Mucosa of stomach (tissue), 1 donor: ENCODE data around the gene LRMDA.

Experiments used
- H3K27me3 ChIP-seq: one replicate; pipeline ENCODE4 v1.7.0; 2013; ENCODE audit warnings: mild to moderate bottlenecking, low read length; ENCODE audit not compliant: control insufficient read depth, insufficient read depth
- H3K36me3 ChIP-seq: one replicate; pipeline ENCODE4 v1.7.0; 2013; ENCODE audit warnings: low read length; ENCODE audit not compliant: control insufficient read depth, insufficient read depth
- H3K4me1 ChIP-seq: one replicate; pipeline ENCODE4 v1.7.0; 2013; ENCODE audit warnings: mild to moderate bottlenecking, low read length; ENCODE audit not compliant: control insufficient read depth, insufficient read depth
- H3K4me3 ChIP-seq: one replicate; pipeline ENCODE4 v1.7.0; 2013; ENCODE audit warnings: low read length
- H3K9ac ChIP-seq: one replicate; pipeline ENCODE4 v1.7.0; 2013; ENCODE audit warnings: mild to moderate bottlenecking, low read length, moderate library complexity
- H3K9me3 ChIP-seq: one replicate; pipeline ENCODE4 v1.7.0; 2013; ENCODE audit warnings: mild to moderate bottlenecking, low read length, moderate library complexity; ENCODE audit not compliant: control insufficient read depth
- donor health status: Pancreatic carcinoma.

LRMDA gene

GRCh38 chr10:76038696-76039095, 607.3 kb downstream of the LRMDA start:
- H3K36me3 ChIP-seq: no peaks in the 10 kb centered on the region
- H3K4me3 ChIP-seq: no peak overlapping the region
- H3K9ac ChIP-seq: no peak overlapping the region
- no peaks in the 10 kb centered on the region for H3K27me3 ChIP-seq
- peaks cover 17% of the 10 kb centered on the region for H3K4me1 ChIP-seq
- H3K9me3 ChIP-seq: no peaks in the 10 kb centered on the region

DNA sequence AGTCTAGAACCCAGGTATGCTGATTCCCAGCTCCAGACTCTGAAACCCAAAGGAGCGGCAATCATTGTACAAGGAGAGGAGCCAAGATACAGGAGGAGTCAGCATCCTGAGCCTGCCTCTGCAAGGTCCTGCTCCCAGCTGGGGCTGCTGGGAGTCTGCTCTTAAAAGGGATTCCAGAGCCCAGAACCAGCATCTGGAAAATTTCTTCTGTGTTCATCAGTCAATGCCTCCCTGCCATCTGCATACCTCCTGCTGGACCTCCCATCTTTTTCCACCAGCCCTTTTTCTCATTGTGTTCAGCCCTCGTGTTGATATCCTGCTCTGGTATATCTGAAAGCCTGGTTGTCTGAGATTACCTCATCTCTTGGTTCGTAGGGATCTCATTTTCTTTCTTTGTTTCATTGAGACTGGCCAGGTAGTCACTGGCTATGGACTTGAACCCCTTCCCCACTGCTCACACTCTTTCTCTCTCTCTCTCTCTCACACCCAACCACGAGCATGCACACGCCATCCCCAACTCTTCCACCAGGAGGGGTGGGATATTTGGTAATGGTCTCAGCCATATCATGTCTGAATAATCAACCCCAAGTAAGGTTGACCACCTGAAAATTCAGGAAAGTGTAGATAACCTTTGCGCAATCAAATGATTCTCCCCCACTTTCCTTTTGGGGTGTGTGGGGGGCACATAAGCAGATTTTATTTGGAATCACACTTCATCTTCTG, 608.8 kb downstream of the LRMDA start:
- H3K4me3 ChIP-seq: no peak overlapping the region
- H3K9me3 ChIP-seq: no peaks in the 10 kb centered on the region
- H3K4me1 ChIP-seq: peaks cover 11% of the 10 kb centered on the region
- no peaks in the 10 kb centered on the region for H3K27me3 ChIP-seq
- H3K9ac ChIP-seq: no peak overlapping the region
- no peaks in the 10 kb centered on the region for H3K36me3 ChIP-seq

DNA sequence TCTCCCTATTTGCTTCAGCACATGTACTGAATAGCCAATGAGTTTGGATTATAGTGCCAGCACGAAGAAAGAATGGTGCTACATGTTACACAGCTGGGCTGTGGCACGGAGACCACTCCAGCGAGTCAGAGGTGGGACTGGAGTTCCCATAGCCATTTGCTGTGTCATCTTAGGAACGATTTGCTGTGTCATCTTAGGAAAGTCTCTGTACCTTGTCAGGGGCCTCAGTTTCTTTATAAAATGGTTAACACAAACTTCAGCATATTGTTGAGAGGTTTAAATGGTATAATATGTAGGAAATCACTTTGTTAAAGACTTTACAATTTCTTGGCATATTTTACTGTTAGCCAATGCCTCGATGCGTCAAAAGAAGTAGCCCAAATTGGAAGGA, 609.4 kb downstream of the LRMDA start:
- H3K4me3 ChIP-seq: no peak overlapping the region
- no peaks in the 10 kb centered on the region for H3K36me3 ChIP-seq
- no peaks in the 10 kb centered on the region for H3K9me3 ChIP-seq
- no peaks in the 10 kb centered on the region for H3K27me3 ChIP-seq
- peaks cover 11% of the 10 kb centered on the region for H3K4me1 ChIP-seq
- H3K9ac ChIP-seq: no peak overlapping the region

- no peaks in the 10 kb centered on the region for H3K27me3 ChIP-seq
- no peaks in the 10 kb centered on the region for H3K9me3 ChIP-seq
- H3K4me1 ChIP-seq: peaks cover 5% of the 10 kb centered on the region
- no peaks in the 10 kb centered on the region for H3K36me3 ChIP-seq
- H3K4me3 ChIP-seq: no peak overlapping the region
- H3K9ac ChIP-seq: no peak overlapping the region
Measured at GRCh38 chr10:76041551-76041950, 610.1 kb downstream of the LRMDA start.

GRCh38 chr10:76043261-76043660, 611.8 kb downstream of the LRMDA start:
- no peak overlapping the region for H3K4me3 ChIP-seq

GRCh38 chr10:76044751-76045150, 613.3 kb downstream of the LRMDA start:
- H3K36me3 ChIP-seq: no peaks in the 10 kb centered on the region
- no peaks in the 10 kb centered on the region for H3K4me1 ChIP-seq

More at GRCh38 chr10:76043261-76043660, 611.8 kb downstream of the LRMDA start:
- no peaks in the 10 kb centered on the region for H3K27me3 ChIP-seq
- H3K4me1 ChIP-seq: no peaks in the 10 kb centered on the region
- H3K36me3 ChIP-seq: no peaks in the 10 kb centered on the region
- H3K9ac ChIP-seq: no peak overlapping the region
- no peaks in the 10 kb centered on the region for H3K9me3 ChIP-seq

DNA sequence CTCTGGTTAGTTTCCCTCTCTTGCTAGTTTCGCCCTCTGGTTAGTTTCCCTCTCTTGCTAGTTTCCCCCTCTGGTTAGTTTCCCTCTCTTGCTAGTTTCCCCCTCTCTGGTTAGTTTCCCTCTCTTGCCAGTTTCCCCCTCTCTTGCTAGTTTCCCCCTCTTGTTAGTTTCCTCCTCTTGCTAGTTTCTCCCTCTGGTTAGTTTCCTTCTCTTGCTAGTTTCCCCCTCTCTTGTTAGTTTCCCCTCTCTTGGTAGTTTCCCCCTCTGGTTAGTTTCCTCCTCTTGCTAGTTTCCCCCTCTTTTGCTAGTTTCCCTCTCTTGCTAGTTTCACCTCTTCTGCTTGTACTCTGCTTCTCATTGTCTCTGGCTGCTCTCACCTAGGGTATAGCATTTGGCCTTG, 613.8 kb downstream of the LRMDA start:
- no peaks in the 10 kb centered on the region for H3K4me1 ChIP-seq
- no peaks in the 10 kb centered on the region for H3K27me3 ChIP-seq
- no peaks in the 10 kb centered on the region for H3K36me3 ChIP-seq
- H3K4me3 ChIP-seq: no peak overlapping the region
- no peaks in the 10 kb centered on the region for H3K9me3 ChIP-seq
- H3K9ac ChIP-seq: no peak overlapping the region

More at GRCh38 chr10:76044751-76045150, 613.3 kb downstream of the LRMDA start:
- Histone ChIP-seq H3K27me3 (no peaks in the 10 kb centered on the region), H3K9ac (no peak overlapping the region), H3K9me3 (no peaks in the 10 kb centered on the region), H3K4me3 (no peak overlapping the region)

- Histone ChIP-seq H3K4me1 (no peaks in the 10 kb centered on the region), H3K27me3 (no peaks in the 10 kb centered on the region), H3K4me3 (no peak overlapping the region), H3K9me3 (no peaks in the 10 kb centered on the region), H3K36me3 (no peaks in the 10 kb centered on the region), H3K9ac (no peak overlapping the region)
Measured at GRCh38 chr10:76047521-76047920, 616.1 kb downstream of the LRMDA start.

DNA sequence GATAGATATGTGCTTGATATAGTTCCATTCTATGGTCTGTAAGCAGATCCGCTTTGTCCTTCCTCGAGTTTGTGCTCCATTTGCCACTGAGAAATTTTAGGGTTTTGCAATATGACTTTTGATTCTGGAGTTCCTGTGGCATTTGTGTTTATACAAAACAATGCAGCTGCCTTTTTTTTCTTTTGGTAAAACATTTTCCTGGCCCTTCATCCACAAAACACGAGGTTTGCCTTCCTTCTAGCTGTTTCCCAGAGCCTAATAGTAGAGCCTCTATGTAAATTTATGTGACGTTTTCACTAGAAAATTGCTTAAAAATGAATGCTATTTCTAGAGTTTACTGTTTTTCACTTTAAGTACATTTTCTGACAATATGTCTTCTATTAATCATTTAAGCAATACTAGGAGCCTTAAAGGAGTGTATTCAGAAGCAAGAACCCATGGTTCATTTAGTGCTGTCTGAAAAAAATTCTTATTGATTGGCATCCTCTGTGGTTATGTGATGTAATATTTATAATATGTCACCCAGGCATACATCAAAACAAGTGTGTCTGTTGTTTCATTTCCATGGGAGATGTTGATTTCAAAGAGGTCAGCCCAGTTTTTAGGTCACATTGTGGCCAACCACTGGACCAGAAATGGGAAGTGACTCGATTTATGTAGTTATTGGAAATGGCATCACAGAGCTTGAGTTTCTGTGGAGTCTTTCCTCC, 618.3 kb downstream of the LRMDA start:
- Histone ChIP-seq H3K4me3 (no peak overlapping the region), H3K36me3 (no peaks in the 10 kb centered on the region), H3K9ac (no peak overlapping the region), H3K27me3 (no peaks in the 10 kb centered on the region), H3K4me1 (no peaks in the 10 kb centered on the region), H3K9me3 (no peaks in the 10 kb centered on the region)

- no peak overlapping the region for H3K4me3 ChIP-seq
- H3K36me3 ChIP-seq: no peaks in the 10 kb centered on the region
- H3K9me3 ChIP-seq: no peaks in the 10 kb centered on the region
- H3K4me1 ChIP-seq: no peaks in the 10 kb centered on the region
- no peaks in the 10 kb centered on the region for H3K27me3 ChIP-seq
- H3K9ac ChIP-seq: no peak overlapping the region
Measured at GRCh38 chr10:76050291-76050625, 618.8 kb downstream of the LRMDA start.

DNA sequence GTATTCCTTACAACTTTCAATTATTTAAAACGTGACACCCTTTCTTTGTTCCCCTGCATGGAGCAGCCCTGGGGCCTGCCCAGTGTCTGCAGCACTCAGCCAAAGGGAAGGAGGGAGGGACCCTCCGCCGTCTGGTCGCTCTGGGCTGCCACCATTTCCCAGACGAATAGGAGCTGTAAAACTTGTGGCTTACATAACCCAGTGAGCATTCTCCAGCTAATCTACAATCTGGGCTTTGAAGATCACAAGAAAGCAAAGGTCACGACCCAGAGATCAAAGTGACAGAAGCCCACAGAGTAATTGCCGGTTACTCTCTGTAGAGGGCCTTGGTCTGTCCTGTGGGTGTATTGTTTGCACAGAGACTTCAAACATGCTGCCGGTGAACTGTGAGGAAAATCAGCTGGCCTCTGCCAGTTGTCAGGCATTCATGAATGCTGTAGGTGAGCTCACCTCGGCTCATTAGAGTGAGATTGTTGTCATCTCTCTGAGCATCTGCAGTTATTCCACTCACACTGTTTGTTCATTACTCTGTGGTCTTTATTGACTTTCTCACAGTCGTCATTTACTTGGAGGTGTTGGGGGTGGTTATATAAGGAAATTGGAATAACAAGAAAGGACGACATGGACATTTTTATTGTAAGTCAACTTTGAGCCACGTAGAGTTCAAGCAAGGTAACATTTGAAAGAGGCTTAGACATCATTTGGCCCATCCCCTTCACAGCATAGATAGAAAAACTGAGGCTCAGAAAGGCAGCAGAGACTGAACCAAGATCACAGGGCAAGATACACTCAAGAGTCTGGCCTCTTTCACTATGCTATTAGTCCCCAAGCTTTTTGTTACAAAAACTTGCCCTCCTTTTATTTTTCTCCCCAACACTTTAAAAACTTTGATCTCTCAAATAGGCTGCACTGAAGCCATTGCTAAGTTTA, 619.8 kb downstream of the LRMDA start:
- H3K36me3 ChIP-seq: no peaks in the 10 kb centered on the region

More for the DNA sequence above, 619.8 kb downstream of the LRMDA start:
- H3K4me3 ChIP-seq: no peak overlapping the region
- no peaks in the 10 kb centered on the region for H3K4me1 ChIP-seq
- no peaks in the 10 kb centered on the region for H3K9me3 ChIP-seq
- no peak overlapping the region for H3K9ac ChIP-seq
- no peaks in the 10 kb centered on the region for H3K27me3 ChIP-seq
